Stimulated activated naive CD8-positive, alpha-beta T cell treated with anti-CD3 and anti-CD28 coated beads, Interleukin-15, Interleukin-2, amounts not matched to agents 100 U/mL and 50 U/mL, for 24 hours (primary cell): ENCODE results near the gene INTS11.
"Not testable (repeated sequence)": the region's sequence is repeated elsewhere in the genome, so short reads cannot be mapped to it uniquely, and the experiment has no call there.

ENCODE experiments used
- ATAC-seq: fragments of 150-1000 bp; cut with Tn5 transposase; one replicate; pipeline ENCODE4 v1.10.0; 2021
- DNase-seq: peaks from one replicate; pipeline ENCODE4 v3.0.0; 2021

The INTS11 gene

GRCh38 chr1:1324524-1325287, at the start of gene INTS11, which contains the start of gene CPTP:
INTS11 (minus strand) TSS chr1:1324660; CDS start chr1:1324608, 52 bp downstream.
CPTP (plus strand) TSS chr1:1324802; CDS start chr1:1326911, 2,109 bp downstream.
- DNase-seq (peak; percentile 97), ATAC-seq (peak; percentile 83)

- no peak for DNase-seq
- no peak for ATAC-seq
Observed at GRCh38 chr1:1373815-1374588, 49.5 kb upstream of the INTS11 start.

- ATAC-seq (no peak), DNase-seq (no peak)
Observed at GRCh38 chr1:1373051-1373814, 48.8 kb upstream of the INTS11 start.

DNA sequence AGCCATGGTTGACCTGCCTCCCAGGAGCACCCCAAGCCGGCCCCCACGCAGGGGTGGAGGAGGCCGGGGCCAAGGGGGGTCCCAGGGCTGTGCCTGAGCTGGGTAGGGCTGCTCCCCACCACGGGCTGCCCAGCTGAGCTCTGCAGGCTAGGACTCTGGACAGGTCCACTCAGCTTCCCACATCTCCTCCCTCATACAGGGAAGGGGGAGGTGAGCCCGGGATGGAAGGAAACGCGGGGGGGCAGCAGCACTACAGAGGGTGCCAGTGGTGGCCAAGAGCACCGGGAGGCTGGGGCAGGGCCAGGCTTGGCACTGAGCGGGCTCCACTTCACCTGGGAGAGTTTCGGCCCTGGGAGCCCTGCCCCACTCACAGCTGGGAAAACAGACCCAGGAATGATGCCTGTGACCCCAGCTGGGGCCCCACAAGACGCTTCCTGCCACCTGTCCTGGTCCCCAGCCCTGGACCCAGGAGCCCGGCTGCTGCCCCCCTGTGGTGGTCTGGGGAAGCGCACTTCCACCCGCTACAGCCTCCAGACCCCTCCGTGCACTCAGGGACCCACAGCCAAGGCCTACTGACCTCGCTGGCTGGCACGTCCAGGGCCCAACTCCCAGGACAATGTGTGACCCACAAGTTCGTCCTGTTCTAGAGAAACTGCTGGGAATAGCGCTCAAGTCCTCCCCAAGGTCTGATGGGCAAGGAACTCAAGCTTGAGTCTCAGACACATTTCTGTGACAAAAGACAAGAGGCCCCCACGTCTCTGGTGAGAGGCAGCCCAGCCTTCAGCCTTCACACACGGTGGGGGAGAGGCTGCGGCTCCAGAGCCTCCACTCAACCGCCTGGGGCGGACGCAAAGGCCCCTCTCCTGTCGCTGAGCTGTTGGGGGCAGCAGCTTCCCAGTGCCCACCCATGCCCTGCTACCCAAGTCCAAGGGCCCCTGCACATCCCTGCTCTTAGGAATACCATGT, 47.6 kb upstream of the INTS11 start:
- ATAC-seq = peak; percentile 35
- peak; percentile 90 for DNase-seq

DNA sequence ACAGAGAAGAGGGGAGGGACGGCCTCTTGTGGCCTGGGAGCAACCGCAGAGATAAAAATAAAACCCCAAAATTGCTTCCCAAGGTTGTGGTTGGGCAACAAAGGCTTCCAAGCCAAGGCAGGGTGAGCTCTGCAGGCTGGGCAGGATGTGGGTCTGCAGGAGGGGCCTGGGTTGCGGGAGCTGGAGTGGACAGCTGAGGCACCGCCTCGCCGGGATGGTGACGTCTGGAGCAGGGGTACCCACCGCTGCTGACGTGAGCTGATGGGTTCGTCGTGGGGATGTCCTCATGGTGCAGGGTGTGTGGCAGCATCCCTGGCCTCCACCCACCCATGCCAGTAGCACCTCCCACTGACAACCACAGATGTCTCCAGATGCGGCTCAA, 46.9 kb upstream of the INTS11 start:
- no peak for ATAC-seq
- peak; percentile 61 for DNase-seq

- DNase-seq (no peak), ATAC-seq (no peak)
Observed at GRCh38 chr1:1370771-1371300, 46.4 kb upstream of the INTS11 start.

DNA sequence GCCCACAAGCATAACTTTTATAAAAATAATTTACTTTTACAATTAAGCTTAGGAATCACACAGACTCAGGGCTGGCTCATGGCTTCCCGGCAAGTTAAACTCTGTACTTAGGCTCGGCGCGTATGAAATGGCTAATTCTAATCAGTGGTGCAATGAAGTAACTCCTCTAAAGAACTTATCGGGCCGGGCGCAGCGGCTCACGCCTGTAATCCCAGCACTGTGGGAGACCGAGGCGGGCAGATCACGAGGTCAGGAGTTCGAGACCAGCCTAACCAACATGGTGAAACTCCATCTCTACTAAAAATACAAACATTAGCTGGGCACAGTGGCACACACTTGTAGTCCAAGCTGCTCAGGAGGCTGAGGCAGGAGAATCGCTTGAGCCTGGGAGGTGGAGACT, 45.6 kb upstream of the INTS11 start:
- not testable (repeated sequence) for DNase-seq, ATAC-seq

GRCh38 chr1:1367315-1367714, 42.9 kb upstream of the INTS11 start:
- no peak for DNase-seq
- ATAC-seq = no peak

- no peak for ATAC-seq
Observed at GRCh38 chr1:1366699-1367066, 42.2 kb upstream of the INTS11 start.

GRCh38 chr1:1365875-1366698, 41.6 kb upstream of the INTS11 start:
- ATAC-seq (no peak), DNase-seq (no peak)

More at GRCh38 chr1:1366699-1367066, 42.2 kb upstream of the INTS11 start:
- DNase-seq = no peak

GRCh38 chr1:1364266-1364665, 39.8 kb upstream of the INTS11 start:
- DNase-seq (no peak), ATAC-seq (no peak)

GRCh38 chr1:1361982-1362423, 37.5 kb upstream of the INTS11 start:
- ATAC-seq = no peak
- no peak for DNase-seq

DNA sequence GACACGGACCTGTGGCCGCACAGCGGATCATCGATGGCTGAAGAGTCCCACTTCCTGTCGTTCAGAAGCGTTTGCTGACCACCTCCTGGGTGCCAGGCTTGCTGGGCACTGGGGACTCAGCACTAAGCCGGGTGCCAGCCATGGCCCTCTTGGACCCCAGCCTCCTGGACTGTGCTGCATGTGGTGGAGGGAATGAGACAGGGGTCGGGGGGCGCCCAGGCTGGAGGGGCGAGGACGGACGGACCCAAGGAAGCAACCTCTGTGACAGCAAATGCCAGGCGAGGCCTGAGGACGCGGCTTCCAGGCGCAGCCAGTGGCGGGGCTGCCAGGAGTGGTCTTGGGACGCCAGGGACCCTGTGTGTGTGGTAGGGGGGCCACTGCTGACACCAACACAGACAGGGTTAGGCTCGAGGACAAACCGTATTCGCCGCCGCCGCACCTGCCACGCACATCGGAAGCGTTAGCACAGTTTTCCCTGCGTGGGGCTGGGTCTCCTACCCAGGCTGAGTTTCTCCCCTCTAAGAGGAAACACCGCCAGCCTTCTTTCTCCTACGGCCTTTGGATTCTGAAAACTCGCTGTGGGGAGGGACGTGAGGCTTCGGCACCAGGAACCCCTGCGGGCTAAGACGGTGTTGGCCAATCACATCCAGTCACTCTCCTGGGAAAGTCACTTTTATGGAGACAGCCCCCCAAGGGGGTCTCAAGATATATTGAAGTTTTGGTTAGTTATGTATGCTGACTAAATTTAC, 36.9 kb upstream of the INTS11 start:
- DNase-seq = no peak
- no peak for ATAC-seq

DNA sequence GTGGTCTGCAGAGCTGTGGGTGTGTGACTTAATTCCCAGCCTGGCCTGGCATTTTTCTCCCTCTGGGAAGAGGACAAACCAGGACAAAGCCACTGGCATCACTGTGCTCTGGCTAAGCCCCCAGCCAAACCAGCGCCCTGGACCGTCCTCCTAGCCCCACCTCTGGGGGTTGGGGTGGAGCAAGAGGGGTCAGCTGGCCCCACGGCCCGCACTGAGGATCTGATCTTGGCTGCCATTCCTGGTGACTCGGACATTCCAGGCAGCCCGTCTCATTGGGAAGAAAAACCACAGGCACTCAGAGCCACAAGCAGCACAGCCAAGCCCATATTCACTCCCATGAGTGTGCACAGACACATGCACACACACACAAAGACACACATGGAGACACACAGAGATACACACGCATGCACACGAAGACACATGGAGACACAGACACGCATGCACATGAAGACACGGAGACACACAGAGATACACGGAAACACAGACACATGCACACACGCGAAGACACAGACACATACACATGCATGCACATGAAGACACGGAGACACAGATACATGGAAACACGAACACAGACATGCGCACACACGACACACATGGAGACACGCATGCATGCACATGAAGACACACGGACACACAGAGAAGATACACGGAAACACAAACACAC, 36.2 kb upstream of the INTS11 start:
- no peak for ATAC-seq
- DNase-seq = no peak

DNA sequence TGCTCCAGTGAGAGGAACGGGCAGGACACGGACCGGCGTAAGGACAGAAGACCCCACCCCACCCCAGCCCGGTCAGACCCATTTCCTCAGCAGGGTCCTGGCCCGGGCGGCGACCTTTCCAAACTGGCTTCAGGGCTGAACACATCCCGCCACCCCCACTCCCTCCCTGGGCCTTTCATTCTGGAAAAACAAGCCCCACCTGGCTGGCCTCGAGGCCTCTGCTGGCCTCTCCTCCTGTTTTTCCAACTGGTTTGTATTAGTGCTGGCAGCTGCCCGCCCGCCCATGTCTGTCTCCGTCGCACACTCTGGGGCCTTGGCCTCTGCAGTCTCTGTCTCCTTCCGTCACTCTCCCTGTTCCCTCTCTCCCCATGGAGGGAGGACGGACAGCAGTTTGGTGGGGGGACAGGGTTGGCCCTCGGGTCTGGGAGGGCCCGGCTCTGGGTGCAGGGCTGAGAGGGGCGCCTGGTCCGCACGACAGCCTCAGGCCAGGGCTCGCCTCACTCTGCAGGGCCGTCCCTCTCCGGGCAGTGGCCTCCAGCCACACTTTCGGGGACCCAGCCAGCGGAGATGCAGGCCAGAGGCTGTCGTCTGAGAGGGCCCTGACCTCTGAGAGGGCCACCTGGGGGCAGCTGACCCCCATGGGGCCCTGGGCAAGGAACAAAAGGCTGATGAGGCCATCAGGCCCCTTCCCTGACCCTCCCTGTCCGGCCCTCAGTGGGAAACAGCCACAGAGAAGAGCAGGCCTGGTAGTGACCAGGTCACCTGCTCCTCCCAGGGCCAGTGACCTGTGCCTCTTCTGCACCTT, 35.4 kb upstream of the INTS11 start:
- DNase-seq (no peak), ATAC-seq (no peak)

DNA sequence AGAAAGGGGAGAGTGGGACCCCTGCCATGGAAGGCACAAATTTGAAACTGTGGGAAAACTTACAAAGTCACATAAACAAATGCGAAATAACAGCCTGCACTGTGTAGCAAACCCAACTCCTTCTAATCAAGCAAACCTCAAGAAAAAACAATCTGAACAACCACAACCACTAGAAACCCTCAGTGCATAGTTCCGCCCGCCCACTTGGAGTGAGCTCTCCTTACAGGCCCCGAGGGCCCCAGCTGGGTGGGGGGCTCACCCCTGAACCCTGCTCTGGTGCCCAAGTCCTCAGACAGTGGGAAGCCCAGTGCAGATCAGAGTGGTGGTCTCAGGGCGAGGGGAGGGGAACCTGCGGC, 34.8 kb upstream of the INTS11 start:
- no peak for DNase-seq
- no peak for ATAC-seq

DNA sequence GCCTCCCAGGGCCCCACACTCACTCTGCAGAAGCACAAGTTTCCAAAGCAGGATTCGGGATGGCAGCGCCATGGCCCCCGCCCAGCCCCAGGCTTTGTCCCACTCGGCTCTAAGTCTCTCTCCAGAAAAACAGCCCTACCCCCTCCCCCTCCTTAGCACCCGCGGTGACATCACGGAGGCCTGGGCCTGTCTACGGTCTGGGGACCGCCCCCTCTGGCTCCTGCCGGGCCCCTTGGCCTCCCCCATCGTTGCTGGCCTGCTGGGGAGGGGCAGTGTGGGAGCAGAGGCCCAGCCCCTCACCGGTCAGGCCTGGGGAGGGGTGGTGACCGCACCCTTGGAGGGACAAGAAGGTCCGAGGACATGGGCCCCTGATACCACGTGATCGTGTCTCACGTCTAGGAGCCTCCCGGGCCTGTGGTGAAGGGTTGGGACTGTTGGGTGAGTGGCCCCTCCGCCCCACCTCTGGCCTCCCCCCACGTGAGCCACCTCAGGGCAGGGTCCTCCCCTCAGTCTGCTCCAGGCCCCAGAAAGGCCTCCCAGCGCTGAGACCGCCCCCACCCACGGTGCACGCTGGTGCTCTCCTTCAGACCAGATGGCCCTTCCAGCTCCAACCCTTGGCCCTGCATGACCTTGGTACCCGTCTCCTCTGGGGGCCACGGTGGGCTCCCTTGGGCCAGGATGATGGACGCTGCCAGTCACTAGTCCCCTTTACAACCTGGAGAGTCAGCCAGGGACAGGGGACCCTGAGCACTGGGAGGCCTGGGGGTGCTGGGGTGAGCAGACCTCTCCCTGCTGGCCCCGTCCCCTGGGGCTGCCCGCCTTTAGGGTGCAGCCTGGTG, 34.2 kb upstream of the INTS11 start, which contains the start of gene MXRA8:
Gene MXRA8, minus strand, starts transcription at position 123 of the 839 bp plus-strand sequence. Its CDS starts 51 bp downstream, at position 72.
- DNase-seq (no peak), ATAC-seq (peak; percentile 33)
